Measurements from ENCODE around the gene CRB2.
"Not testable (repeated sequence)": the region's sequence is repeated elsewhere in the genome, so short reads cannot be mapped to it uniquely, and the experiment has no call there.

The CRB2 gene

GRCh38 chr9:123383512-123384170 is 27.6 kb downstream of the CRB2 start:
- DNase-seq: no peak

GRCh38 chr9:123387686-123388085 is 31.7 kb downstream of the CRB2 start:
- DNase-seq: no peak

DNA sequence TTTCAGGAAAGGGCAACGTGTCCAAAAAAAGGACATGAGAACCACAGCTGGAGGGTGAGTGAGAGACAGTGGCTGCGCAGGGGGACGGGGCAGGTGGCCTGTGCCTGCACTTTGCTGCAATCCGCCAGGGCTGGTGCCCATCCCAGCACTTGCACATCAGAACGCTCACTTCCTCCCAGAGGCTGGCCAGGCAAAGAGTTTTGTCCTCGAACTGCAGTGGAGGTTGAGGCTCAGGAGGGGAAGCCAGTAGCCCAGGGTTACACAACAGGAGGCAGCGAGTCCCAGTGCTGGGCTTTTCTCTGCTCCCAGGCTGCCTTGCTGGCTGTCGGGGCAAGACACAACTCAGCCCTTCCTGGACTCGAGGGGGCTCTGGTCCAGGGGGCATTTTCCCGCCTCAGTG is 33.1 kb downstream of the CRB2 start:
- no peak for DNase-seq

GRCh38 chr9:123389698-123390097 is 33.7 kb downstream of the CRB2 start:
- DNase-seq: no peak

GRCh38 chr9:123390337-123391135 is 34.5 kb downstream of the CRB2 start:
- no peak for DNase-seq

DNA sequence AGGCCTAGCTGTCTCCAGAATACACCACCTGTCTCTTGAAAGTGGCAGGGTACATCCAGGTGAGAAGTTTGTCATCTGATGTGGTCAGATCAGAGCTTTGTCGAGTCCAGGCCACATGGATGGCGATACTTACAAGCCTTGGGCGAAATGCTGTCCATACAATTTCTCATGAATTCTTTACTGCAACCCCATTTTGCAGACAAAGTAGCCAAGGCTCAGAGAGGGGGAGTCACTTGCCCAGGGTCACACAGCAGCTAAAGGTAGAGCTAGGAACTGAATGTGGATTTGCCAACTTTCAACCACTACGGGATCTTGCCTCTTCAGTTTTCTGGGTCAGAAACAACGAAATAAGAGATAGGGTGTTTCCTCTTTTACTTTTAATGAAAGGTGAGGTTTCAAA is 35.2 kb downstream of the CRB2 start:
- DNase-seq: no peak

GRCh38 chr9:123391946-123392345 is 35.9 kb downstream of the CRB2 start:
- DNase-seq: no peak

- DNase-seq: no peak
These were observed 36.8 kb downstream of the CRB2 start for GRCh38 chr9:123392802-123393201.

DNA sequence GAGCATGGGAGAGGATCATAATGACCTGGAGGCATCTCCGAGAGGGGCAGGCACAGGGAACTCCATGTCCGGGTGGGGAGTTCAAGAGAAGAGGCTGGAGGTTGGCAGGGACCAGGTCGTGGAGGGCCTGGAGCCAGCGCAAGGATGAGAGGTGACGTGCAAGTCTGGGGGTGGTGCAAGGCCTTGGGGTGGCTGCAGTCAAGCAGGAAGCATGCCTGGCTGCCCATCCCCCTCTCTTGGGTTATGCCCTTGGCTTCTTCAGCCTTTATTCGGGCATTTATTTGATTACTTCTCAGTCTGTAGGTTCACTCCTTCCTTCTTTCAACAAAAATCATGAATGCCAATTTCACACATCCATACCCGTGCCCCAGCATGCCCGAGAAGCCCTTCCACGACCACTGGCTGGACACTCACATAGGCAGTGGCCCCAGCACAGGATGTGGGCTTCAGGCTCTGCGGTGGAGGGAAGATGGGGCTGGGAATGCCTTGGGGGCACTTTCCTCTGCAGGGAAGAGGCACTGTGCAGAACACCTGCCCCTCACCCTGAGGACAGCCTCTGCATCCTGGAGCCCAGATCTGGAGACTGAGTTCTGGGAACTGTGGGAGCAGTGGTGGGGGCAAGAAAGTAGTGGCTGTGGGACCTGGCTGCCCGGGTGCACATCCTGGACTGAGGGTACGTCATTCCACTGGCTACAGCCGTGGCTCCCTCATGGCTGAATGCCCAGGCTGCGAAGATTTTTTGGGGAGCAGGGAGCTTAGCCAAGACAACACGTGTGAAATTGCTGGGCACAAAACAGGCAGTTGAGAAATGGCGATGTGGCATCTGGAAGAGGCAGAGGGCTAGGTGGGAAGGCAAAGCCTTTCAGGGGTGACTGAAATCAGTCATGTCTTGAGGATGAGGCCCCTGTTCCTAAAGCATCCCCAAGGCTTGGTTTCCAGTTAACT is 38.6 kb downstream of the CRB2 start:
- no peak for DNase-seq

DNA sequence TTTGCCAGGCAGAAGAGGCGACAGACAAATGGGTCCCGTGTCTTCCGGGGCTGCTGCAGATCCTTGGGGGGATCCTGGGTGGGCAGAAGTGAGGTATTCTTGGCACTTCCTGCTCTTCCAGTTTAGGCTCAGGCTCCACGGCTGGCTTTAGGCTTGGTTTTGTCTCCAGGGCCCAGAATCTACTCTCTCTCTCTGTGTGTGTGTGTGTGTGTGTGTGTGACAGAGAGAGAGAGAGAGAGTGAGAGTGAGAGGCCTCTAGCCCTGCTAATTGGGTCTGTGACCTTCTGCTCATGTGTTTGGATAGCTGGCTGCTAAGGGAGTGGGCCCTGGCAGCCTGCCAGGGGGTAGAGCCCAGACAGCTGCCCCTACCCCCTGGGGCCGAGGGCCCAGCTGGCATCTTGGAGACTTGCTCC is 39.3 kb downstream of the CRB2 start:
- DNase-seq: no peak

- DNase-seq: no peak
These were observed 39.9 kb downstream of the CRB2 start for GRCh38 chr9:123395689-123396511.

DNA sequence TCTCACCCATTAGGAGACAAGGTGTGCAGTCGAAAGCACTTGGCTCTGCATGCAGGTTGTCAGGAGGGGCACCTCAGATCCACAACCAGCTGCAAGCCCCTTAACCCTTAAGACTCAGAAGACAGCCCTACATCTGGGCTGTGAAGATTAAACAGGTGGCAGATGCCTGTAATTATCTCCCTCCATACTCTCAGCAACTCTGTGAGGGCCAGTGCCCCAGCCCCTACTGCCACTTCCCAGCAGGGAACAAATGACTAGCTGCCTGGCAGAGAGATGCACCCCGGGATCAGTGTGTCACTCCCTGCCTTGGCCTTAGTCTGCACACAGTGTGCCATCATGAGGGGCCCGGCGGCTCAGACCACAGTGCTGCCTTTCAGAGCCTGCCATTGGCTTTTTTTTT is 42.0 kb downstream of the CRB2 start:
- DNase-seq: no peak

DNA sequence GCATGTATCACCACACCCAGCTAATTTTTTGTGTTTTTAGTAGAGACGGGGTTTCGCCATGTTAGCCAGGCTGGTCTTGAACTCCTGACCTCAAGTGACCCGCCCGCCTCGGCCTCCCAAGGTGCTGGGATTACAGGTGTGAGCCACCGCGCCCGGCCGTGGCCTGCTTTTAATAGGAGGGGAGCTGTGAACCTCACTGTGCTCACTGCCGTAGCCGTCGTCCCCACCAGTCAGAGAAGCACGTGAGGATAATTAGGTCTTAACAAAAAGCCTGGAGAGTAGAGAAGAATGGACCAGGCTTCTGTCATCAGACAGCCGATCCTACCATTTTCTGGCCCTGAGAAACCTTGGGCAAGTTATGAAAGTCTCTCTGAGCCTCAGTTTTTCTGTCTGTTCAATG is 42.9 kb downstream of the CRB2 start:
- not testable (repeated sequence) for DNase-seq

DNA sequence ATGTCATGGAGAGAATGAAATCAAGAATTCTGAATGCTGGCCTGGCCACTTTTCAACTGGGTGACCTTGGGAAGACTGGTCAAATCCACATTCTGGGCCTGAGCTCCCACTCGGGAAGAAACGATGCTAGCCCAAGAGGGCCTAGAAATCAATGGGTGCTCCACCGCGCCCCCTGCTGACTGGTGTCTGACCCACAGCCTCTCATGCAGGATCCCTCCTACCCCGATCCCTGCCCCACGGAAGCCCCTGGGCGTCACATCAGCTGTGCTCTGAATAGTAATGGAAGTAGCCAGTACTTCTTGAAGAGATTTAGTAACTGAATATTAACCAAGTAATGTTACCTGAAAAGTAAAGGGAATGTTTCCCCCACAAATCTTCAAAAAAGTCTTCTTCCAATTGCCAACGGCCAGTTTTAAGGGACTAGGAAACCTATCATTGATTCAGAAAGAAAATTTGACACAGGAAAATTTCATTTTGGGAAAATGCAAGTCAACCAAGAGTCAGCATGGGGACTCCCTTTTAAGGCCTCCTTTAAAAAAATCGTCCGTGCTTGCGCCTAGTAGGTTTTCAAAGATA is 43.9 kb downstream of the CRB2 start:
- no peak for DNase-seq

- DNase-seq: no peak
These were observed 45.0 kb downstream of the CRB2 start for GRCh38 chr9:123400926-123401503.

DNA sequence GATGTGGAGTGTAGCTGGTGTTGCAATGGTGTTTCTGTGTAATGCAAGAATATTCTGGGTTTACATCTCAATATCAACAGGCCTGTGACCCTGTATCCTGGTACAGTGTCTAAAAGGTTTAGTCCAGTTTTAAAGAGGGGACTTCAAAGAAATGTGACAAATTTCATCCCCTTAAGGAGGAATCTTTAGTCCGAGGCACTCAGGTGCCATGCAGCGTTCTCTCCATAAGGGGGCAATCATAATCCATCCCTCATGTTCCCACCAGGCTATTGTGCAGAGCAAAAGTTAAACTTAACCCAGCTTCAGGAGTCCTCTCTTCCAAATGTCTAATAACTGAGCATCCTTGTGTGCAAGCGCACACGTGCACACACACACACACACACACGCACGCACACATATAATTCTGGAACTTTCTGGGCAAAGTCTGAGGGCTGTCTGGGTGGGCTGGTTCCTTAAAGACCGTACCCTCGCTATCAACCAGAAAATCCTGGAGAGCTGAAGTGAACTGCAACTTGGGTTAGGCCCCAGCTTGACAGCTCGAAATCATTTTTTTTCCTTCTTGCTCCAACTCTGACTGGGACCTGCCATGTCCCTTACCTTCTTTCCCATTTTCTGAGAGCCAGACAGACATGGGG is 46.0 kb downstream of the CRB2 start:
- no peak for DNase-seq

- no peak for DNase-seq
These were observed 47.0 kb downstream of the CRB2 start for GRCh38 chr9:123402981-123403509.

GRCh38 chr9:123406016-123406415 is 50.0 kb downstream of the CRB2 start:
- DNase-seq: no peak

- no peak for DNase-seq
These were observed 50.8 kb downstream of the CRB2 start for GRCh38 chr9:123406691-123407216.

- no peak for DNase-seq
These were observed 51.3 kb downstream of the CRB2 start for GRCh38 chr9:123407217-123407851.

Measured in left hindlimb (tissue), 1 donor.